VCaP (cell line): ENCODE data around the gene CCDC78.

Source experiments
- H3K27ac ChIP-seq: fragments of 450-650 bp; 2 replicates; pipeline ENCODE4 v1.5.1; 2017
- TF ChIP-seq, protein P1 (sequence below): fragments of 450-650 bp; conservative IDR thresholded peaks from 2 replicates; pipeline ENCODE4 v1.5.1; 2017; ENCODE audit warnings: mild to moderate bottlenecking, moderate library complexity

CCDC78 gene

DNA sequence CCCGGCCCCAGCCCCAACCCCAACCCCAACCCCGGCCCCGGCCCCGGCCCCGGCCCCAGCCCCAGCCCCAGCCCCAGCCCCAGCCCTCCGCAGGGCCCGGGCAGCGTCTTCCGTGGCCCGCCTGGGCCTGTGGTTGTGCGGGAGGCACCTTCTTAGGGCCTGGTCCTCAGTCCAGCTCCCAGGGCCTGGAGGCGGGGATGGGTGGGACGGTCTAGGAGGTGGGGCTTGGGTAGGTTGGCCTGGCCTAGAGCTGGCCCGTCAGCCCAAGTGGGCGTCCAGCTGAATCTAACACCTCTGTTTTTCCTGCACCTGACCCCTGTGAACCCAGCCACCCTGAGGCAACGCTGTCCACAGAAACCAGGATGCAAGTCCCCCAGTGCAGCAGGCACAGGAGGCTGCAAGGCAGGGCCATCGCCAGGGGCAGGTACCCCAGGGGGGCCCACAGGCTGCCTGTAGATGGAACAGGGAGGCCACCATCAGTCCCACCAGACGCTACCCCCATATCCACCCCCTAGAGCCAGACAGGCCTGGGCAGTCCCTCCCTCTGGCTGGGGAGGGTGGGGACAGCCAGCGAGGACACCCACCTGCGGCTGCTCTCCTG, 43.0 kb upstream of the CCDC78 start:
- H3K27ac ChIP-seq, result no peak overlapping the region
- TF ChIP-seq, protein P1, sequence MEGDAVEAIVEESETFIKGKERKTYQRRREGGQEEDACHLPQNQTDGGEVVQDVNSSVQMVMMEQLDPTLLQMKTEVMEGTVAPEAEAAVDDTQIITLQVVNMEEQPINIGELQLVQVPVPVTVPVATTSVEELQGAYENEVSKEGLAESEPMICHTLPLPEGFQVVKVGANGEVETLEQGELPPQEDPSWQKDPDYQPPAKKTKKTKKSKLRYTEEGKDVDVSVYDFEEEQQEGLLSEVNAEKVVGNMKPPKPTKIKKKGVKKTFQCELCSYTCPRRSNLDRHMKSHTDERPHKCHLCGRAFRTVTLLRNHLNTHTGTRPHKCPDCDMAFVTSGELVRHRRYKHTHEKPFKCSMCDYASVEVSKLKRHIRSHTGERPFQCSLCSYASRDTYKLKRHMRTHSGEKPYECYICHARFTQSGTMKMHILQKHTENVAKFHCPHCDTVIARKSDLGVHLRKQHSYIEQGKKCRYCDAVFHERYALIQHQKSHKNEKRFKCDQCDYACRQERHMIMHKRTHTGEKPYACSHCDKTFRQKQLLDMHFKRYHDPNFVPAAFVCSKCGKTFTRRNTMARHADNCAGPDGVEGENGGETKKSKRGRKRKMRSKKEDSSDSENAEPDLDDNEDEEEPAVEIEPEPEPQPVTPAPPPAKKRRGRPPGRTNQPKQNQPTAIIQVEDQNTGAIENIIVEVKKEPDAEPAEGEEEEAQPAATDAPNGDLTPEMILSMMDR, result no peak

- H3K27ac ChIP-seq, result no peak overlapping the region
- TF ChIP-seq, protein P1, result no peak
Observed at GRCh38 chr16:768428-768827, 42.2 kb upstream of the CCDC78 start.

GRCh38 chr16:767743-768235, 41.5 kb upstream of the CCDC78 start:
- H3K27ac ChIP-seq, result no peak overlapping the region
- TF ChIP-seq, protein P1, result no peak

- TF ChIP-seq, protein P1, result no peak
- no peak overlapping the region for H3K27ac ChIP-seq
Observed at GRCh38 chr16:766820-767640, 40.8 kb upstream of the CCDC78 start.

- H3K27ac ChIP-seq, result no peak overlapping the region
Observed at GRCh38 chr16:766008-766819, 40.0 kb upstream of the CCDC78 start.

GRCh38 chr16:765488-765865, 39.2 kb upstream of the CCDC78 start:
- no peak overlapping the region for H3K27ac ChIP-seq
- TF ChIP-seq, protein P1, result no peak

More at GRCh38 chr16:766008-766819, 40.0 kb upstream of the CCDC78 start:
- TF ChIP-seq, protein P1, result no peak
